Stimulated activated CD4-positive, alpha-beta T cell treated with anti-CD3 and anti-CD28 coated beads, Interleukin-15, amount 100 ng/mL, for 48 hours (primary cell): ENCODE data around the gene DKK3.
A peak's percentile ranks its signal among the peaks of the same experiment; 100 is the strongest.
"Not testable (repeated sequence)": the region's sequence is repeated elsewhere in the genome, so short reads cannot be mapped to it uniquely, and the experiment has no call there.

ENCODE experiments used
- DNase-seq, 2 donors: peaks; one replicate each; pipeline ENCODE4 v3.0.0-alpha.2; 2020; ENCODE audit warnings: low read depth in 2 of 2

DKK3 gene

GRCh38 chr11:12007769-12008737, at the start of gene DKK3:
DKK3 (minus strand) TSS chr11:12008626; CDS start chr11:12008582, 44 bp downstream.
- DNase-seq: no peak

GRCh38 chr11:12057299-12057980, 49.0 kb upstream of the DKK3 start:
- no peak for DNase-seq

- DNase-seq: no peak
Measured at GRCh38 chr11:12056119-12056518, 47.7 kb upstream of the DKK3 start.

- DNase-seq: no peak
Measured at GRCh38 chr11:12053606-12054361, 45.4 kb upstream of the DKK3 start.

GRCh38 chr11:12052676-12053605, 44.5 kb upstream of the DKK3 start:
- DNase-seq: peak in 1 of 2 donors; percentile 11

- no peak for DNase-seq
Measured at GRCh38 chr11:12051287-12051662, 42.8 kb upstream of the DKK3 start.

GRCh38 chr11:12050470-12051286, 42.3 kb upstream of the DKK3 start:
- DNase-seq: no peak

- no peak for DNase-seq
Measured at GRCh38 chr11:12048936-12049790, 40.7 kb upstream of the DKK3 start.

GRCh38 chr11:12046636-12047236, 38.3 kb upstream of the DKK3 start:
- DNase-seq: no peak

GRCh38 chr11:12045914-12046635, 37.6 kb upstream of the DKK3 start:
- DNase-seq: no peak

GRCh38 chr11:12044799-12045198, 36.4 kb upstream of the DKK3 start:
- no peak for DNase-seq

- peak in 1 of 2 donors; percentile 52 for DNase-seq
Measured at GRCh38 chr11:12043959-12044791, 35.7 kb upstream of the DKK3 start.

- DNase-seq: no peak
Measured at GRCh38 chr11:12043221-12043620, 34.8 kb upstream of the DKK3 start.

GRCh38 chr11:12042215-12042676, 33.8 kb upstream of the DKK3 start:
- DNase-seq: no peak

GRCh38 chr11:12040719-12041118, 32.3 kb upstream of the DKK3 start:
- DNase-seq: not testable (repeated sequence)

GRCh38 chr11:12032968-12033367, 24.5 kb upstream of the DKK3 start:
- no peak for DNase-seq
